Epithelial cell of proximal tubule (primary cell): Measurements from ENCODE around the gene EDNRB. TPM values are rescaled to one million over a fixed set of nuclear protein-coding genes. Genes with fewer than 3 reads are reported as not detected.
"Not testable (repeated sequence)": the region's sequence is repeated elsewhere in the genome, so short reads cannot be mapped to it uniquely, and the experiment has no call there.

Experiments
- DNase-seq: peaks from one replicate; pipeline ENCODE4 v3.0.0-alpha.2; 2011; ENCODE audit warnings: low read depth
- H3K4me3 ChIP-seq: 2 replicates; pipeline ENCODE4 v1.5.1; 2011; ENCODE audit warnings: low read depth, mild to moderate bottlenecking, low read length
- CTCF ChIP-seq: conservative IDR thresholded peaks from 2 replicates; pipeline ENCODE4 v1.5.1; 2012; ENCODE audit warnings: low read depth, mild to moderate bottlenecking, low read length
- total RNA-seq: library from RNA; depleted of rRNA; stranded (reverse); fragments of >200 nt; gene quantifications from 2 replicates; pipeline ENCODE4 v1.2.3, GENCODE V29; 2015

The EDNRB gene
- total RNA-seq, 1 donor from 2014 or later = 0.86 TPM

GRCh38 chr13:77857531-77858209, 61.0 kb downstream of the EDNRB start:
- no peak overlapping the region for H3K4me3 ChIP-seq
- no peak for DNase-seq
- no peak for TF ChIP-seq CTCF

GRCh38 chr13:77853703-77854102, 64.9 kb downstream of the EDNRB start:
- no peak for TF ChIP-seq CTCF
- no peak overlapping the region for H3K4me3 ChIP-seq
- no peak for DNase-seq

DNA sequence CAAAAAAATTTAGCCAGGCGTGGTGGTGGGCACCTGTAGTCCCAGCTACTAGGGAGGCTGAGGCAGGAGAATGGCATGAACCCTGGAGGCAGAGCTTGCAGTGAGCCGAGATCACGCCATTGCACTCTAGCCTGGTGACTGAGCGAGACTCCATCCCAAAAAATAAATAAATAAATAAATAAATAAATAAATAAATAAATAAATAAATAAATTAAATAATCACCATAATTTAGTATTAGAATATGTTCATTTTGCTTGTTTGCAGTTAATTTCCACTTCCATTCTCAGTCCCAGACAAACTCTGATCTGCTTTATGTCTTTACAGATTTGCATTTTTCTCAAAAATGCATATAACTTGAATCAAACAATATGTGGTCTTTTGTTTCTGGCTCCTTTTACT, 70.6 kb downstream of the EDNRB start:
- H3K4me3 ChIP-seq, DNase-seq: not testable (repeated sequence)

DNA sequence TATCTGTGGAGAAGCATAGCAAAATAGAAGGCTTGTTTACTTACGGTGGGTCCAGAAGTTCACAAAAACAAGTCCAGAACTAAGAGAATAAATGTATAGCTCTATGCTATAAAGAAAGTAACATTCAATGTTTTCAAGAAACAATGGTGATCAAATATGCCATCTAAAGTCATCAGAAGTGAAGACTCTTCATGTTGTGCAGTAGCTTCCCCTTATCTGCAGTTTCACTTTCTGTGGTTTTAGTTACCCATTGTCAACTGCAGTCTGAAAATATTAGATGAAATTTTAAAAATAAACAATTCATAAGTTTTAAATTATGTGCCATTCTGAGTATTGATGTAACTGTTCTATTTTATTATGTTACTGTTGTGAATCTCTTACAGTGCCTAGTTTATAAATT, 72.5 kb downstream of the EDNRB start:
- DNase-seq = no peak
- no peak overlapping the region for H3K4me3 ChIP-seq
- no peak for TF ChIP-seq CTCF

Other genes with a start within 250 kb of the EDNRB start
- gene SLAIN1, start 221.1 kb downstream of the EDNRB start, total RNA-seq = 16.8 and 18.1 TPM in 2 replicates